ENCODE measurements around the gene PHF13. TPM values are rescaled to one million over a fixed set of nuclear protein-coding genes. Genes with fewer than 3 reads are reported as not detected.

Gene PHF13
- total and polyA plus RNA-seq, 8 donors: 11.1 to 24.8 (median 19.8) TPM

GRCh38 chr1:6648556-6648955 is 35.0 kb downstream of the PHF13 start:
- Histone ChIP-seq H3K36me3 (peaks cover 0 to 71% of the 10 kb centered on the region in 2 donors), H3K9me3 (no peaks in the 10 kb centered on the region), H3K4me1 (no peaks in the 10 kb centered on the region), H3K27me3 (no peaks in the 10 kb centered on the region), H3K4me3 (no peak overlapping the region), H3K27ac (no peak overlapping the region)
- TF ChIP-seq CTCF (IDR thresholded peaks at IDR 0.05): no peak
- intact Hi-C loops (cut with DNase I): no loop called here
- no peak for DNase-seq
- no peak for ATAC-seq

GRCh38 chr1:6651909-6652308 is 38.4 kb downstream of the PHF13 start:
- H3K27ac ChIP-seq: no peak overlapping the region
- intact Hi-C loops (cut with DNase I): no loop called here
- H3K36me3 ChIP-seq: peaks cover 0 to 53% of the 10 kb centered on the region in 2 donors

GRCh38 chr1:6652986-6653385 is 39.5 kb downstream of the PHF13 start:
- no peaks in the 10 kb centered on the region for H3K27me3 ChIP-seq
- H3K27ac ChIP-seq: no peak overlapping the region
- ATAC-seq (no peak), DNase-seq (no peak)
- no peaks in the 10 kb centered on the region for H3K9me3 ChIP-seq
- no peak for TF ChIP-seq CTCF (IDR thresholded peaks at IDR 0.05)
- intact Hi-C loops (cut with DNase I): no loop called here
- H3K36me3 ChIP-seq: peaks cover 0 to 53% of the 10 kb centered on the region in 2 donors
- H3K4me3 ChIP-seq: no peak overlapping the region
- H3K4me1 ChIP-seq: no peaks in the 10 kb centered on the region

More at GRCh38 chr1:6651909-6652308, 38.4 kb downstream of the PHF13 start:
- H3K9me3 ChIP-seq: no peaks in the 10 kb centered on the region
- TF ChIP-seq CTCF (IDR thresholded peaks at IDR 0.05): no peak
- no peaks in the 10 kb centered on the region for H3K27me3 ChIP-seq
- no peaks in the 10 kb centered on the region for H3K4me1 ChIP-seq
- DNase-seq: peak in 1 of 4 donors; percentile 62
- ATAC-seq: no peak
- H3K4me3 ChIP-seq: no peak overlapping the region

- Histone ChIP-seq H3K27ac (no peak overlapping the region), H3K4me1 (no peaks in the 10 kb centered on the region), H3K36me3 (peaks cover 0 to 50% of the 10 kb centered on the region in 2 donors), H3K4me3 (no peak overlapping the region), H3K27me3 (no peaks in the 10 kb centered on the region), H3K9me3 (no peaks in the 10 kb centered on the region)
- intact Hi-C loops (cut with DNase I): no loop called here
- no peak for TF ChIP-seq CTCF (IDR thresholded peaks at IDR 0.05)
- no peak for ATAC-seq
- no peak for DNase-seq
Measured at GRCh38 chr1:6653436-6654290, 40.1 kb downstream of the PHF13 start.

- intact Hi-C loops (cut with DNase I): no loop called here
- no peak overlapping the region for H3K4me3 ChIP-seq
- peaks cover 0 to 22% of the 10 kb centered on the region in 2 donors for H3K36me3 ChIP-seq
- DNase-seq: no peak
- H3K27ac ChIP-seq: no peak overlapping the region
- TF ChIP-seq CTCF (IDR thresholded peaks at IDR 0.05): no peak
- H3K9me3 ChIP-seq: no peaks in the 10 kb centered on the region
- ATAC-seq: no peak
- no peaks in the 10 kb centered on the region for H3K27me3 ChIP-seq
- no peaks in the 10 kb centered on the region for H3K4me1 ChIP-seq
Measured at GRCh38 chr1:6657138-6657537, 43.6 kb downstream of the PHF13 start.
